ENCODE results near the gene APEH. TPM values are rescaled to one million over a fixed set of nuclear protein-coding genes. Genes with fewer than 3 reads are reported as not detected.

Gene APEH
- total RNA-seq, 2 experiments from 2014 or later = 165 to 166 TPM

- H3K27me3 Mint-ChIP-seq = no peaks in the 10 kb centered on the region
- TF ChIP-seq, protein P1, sequence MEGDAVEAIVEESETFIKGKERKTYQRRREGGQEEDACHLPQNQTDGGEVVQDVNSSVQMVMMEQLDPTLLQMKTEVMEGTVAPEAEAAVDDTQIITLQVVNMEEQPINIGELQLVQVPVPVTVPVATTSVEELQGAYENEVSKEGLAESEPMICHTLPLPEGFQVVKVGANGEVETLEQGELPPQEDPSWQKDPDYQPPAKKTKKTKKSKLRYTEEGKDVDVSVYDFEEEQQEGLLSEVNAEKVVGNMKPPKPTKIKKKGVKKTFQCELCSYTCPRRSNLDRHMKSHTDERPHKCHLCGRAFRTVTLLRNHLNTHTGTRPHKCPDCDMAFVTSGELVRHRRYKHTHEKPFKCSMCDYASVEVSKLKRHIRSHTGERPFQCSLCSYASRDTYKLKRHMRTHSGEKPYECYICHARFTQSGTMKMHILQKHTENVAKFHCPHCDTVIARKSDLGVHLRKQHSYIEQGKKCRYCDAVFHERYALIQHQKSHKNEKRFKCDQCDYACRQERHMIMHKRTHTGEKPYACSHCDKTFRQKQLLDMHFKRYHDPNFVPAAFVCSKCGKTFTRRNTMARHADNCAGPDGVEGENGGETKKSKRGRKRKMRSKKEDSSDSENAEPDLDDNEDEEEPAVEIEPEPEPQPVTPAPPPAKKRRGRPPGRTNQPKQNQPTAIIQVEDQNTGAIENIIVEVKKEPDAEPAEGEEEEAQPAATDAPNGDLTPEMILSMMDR (IDR thresholded peaks at IDR 0.05) = no peak
- ATAC-seq (no peak), DNase-seq (no peak)
- intact Hi-C loops (cut with micrococcal nuclease) = no loop called here
- H3K4me1 Mint-ChIP-seq (ENCODE audit: low read depth) = no peaks in the 10 kb centered on the region
- ChIA-PET CTCF (interaction anchor here (0.8 kb wide), 1 partner anchor 387 kb away, joined by 3 read pairs; no protein-coding TSS in a partner anchor), POLR2A (interaction anchor here (0.9 kb wide), 1 partner anchor 9 kb away, joined by 3 read pairs; no protein-coding TSS in a partner anchor)
- H3K4me3 Mint-ChIP-seq = no peak overlapping the region
- no peaks in the 10 kb centered on the region for H3K9me3 Mint-ChIP-seq
- H3K27ac Mint-ChIP-seq = no peak overlapping the region
- H3K36me3 Mint-ChIP-seq (ENCODE audit: low read depth) = peaks cover 15% of the 10 kb centered on the region
These were observed 55.9 kb downstream of the APEH start for GRCh38 chr3:49729966-49730609.

DNA sequence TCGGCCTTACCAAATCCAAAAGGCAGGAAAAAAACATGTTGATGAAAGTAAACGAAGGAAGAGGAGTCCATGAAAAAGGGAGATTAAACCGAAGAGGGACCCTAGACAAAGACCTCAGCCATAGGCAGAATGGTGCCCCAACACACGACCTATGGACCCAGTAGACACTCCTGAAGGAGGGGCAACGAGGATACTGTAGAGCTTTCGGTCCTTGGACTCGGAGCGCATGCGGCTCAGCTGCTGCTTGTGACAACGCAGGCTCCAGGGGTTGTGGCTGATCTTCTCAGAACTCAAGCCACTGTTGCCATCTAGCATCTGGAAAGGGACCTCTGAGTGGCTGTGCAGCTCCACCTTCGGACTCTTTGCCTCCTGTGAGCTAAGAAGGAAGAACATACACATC is 58.4 kb downstream of the APEH start:
- intact Hi-C loops (cut with micrococcal nuclease) = no loop called here
- no peaks in the 10 kb centered on the region for H3K9me3 Mint-ChIP-seq

GRCh38 chr3:49733551-49733950 is 59.4 kb downstream of the APEH start:
- intact Hi-C loops (cut with micrococcal nuclease) = no loop called here
- Mint-ChIP-seq H3K9me3 (no peaks in the 10 kb centered on the region), H3K36me3 (ENCODE audit: low read depth) (peaks cover 27% of the 10 kb centered on the region), H3K4me3 (no peak overlapping the region), H3K4me1 (ENCODE audit: low read depth) (peaks cover 1% of the 10 kb centered on the region), H3K27me3 (no peaks in the 10 kb centered on the region), H3K27ac (no peak overlapping the region)
- DNase-seq (no peak), ATAC-seq (no peak)
- ChIA-PET POLR2A (interaction anchor here (1.1 kb wide), 1 partner anchor 62 kb away, joined by 3 read pairs; no protein-coding TSS in a partner anchor), CTCF (no interaction called here)
- TF ChIP-seq, protein P1 (IDR thresholded peaks at IDR 0.05) = no peak

More for the DNA sequence above, 58.4 kb downstream of the APEH start:
- no peak overlapping the region for H3K27ac Mint-ChIP-seq
- CTCF ChIA-PET = no interaction called here
- no peaks in the 10 kb centered on the region for H3K27me3 Mint-ChIP-seq
- H3K36me3 Mint-ChIP-seq (ENCODE audit: low read depth) = peaks cover 23% of the 10 kb centered on the region
- POLR2A ChIA-PET = interaction anchor here (0.9 to 1.6 kb wide), 2 partner anchors 9 to 14 kb away, joined by 3 to 4 read pairs; partner anchors contain the start of gene GMPPB
- H3K4me3 Mint-ChIP-seq = no peak overlapping the region
- DNase-seq (no peak), ATAC-seq (no peak)
- TF ChIP-seq, protein P1 (IDR thresholded peaks at IDR 0.05) = no peak
- no peaks in the 10 kb centered on the region for H3K4me1 Mint-ChIP-seq (ENCODE audit: low read depth)

Other genes starting within 250 kb of the APEH start
- 10 to 100 TPM in 1 of 2 experiments, 1 to 10 TPM in 1; 8.6 to 11.1 TPM for gene NICN1, start 245.0 kb upstream of the APEH start, total RNA-seq
- gene DAG1, start 204.1 kb upstream of the APEH start, total RNA-seq = 10 to 100 TPM; 10.8 to 14.4 TPM
- under 1 TPM; 0.09 TPM for gene BSN, start 119.9 kb upstream of the APEH start, total RNA-seq
- gene MST1, start 15.1 kb downstream of the APEH start, total RNA-seq = 10 to 100 TPM in 1 of 2 experiments, 1 to 10 TPM in 1; 9.6 to 11.8 TPM
- gene RNF123, start 15.2 kb downstream of the APEH start, total RNA-seq = 10 to 100 TPM; 22.0 to 31.7 TPM
- gene AMIGO3, start 45.3 kb downstream of the APEH start, total RNA-seq = under 1 TPM in 1 of 2 experiments, not detected in 1; 0.23 TPM
- 10 to 100 TPM; 34.7 to 35.2 TPM for gene GMPPB, start 49.6 kb downstream of the APEH start, total RNA-seq
- 10 to 100 TPM; 23.5 to 24.2 TPM for gene IP6K1, start 112.2 kb downstream of the APEH start, total RNA-seq
- gene CDHR4, start 125.5 kb downstream of the APEH start, total RNA-seq = not detected
- gene INKA1, start 128.9 kb downstream of the APEH start, total RNA-seq = 1 to 10 TPM; 1.8 to 2.8 TPM
- gene UBA7, start 139.6 kb downstream of the APEH start, total RNA-seq = 10 to 100 TPM; 69.9 to 72.3 TPM
- gene TRAIP, start 182.2 kb downstream of the APEH start, total RNA-seq = 10 to 100 TPM; 23.2 to 25.1 TPM
- gene CAMKV, start 195.6 kb downstream of the APEH start, total RNA-seq = 1 to 10 TPM; 1.8 to 2.1 TPM
- gene MST1R, start 229.5 kb downstream of the APEH start, total RNA-seq = 1 to 10 TPM in 1 of 2 experiments, under 1 TPM in 1; 0.79 to 1.1 TPM

Measured in activated CD8-positive, alpha-beta T cell treated with anti-CD3 and anti-CD28 coated beads for 36 hours (primary cell).